Omental fat pad (tissue), 4 donors: ENCODE data around the gene FAM3D. TPM values are rescaled to one million over a fixed set of nuclear protein-coding genes. Genes with fewer than 3 reads are reported as not detected.
"Not testable (repeated sequence)": the region's sequence is repeated elsewhere in the genome, so short reads cannot be mapped to it uniquely, and the experiment has no call there.

Experiments used
- ATAC-seq: fragments of 150-250 bp; one replicate; pipeline ENCODE4 v1.9.1; 2016; ENCODE audit warnings: mild to moderate bottlenecking, moderate library complexity; ENCODE audit not compliant: low FRiP score
- DNase-seq: peaks from one replicate; pipeline ENCODE4 v3.0.0-alpha.2; 2019; ENCODE audit warnings: low spot score
- CTCF ChIP-seq, 3 donors: fragments of 450-650 bp; IDR thresholded peaks; one replicate each; pipeline ENCODE4 v1.5.1; 2016 to 2017; ENCODE audit warnings: antibody characterized with exemption in 3 of 3, mild to moderate bottlenecking in 3 of 3, moderate library complexity in 2 of 3
- total RNA-seq, 4 donors: library from RNA; depleted of rRNA; stranded (reverse); fragments of >200 nt; gene quantifications; one replicate each; pipeline ENCODE4 v1.1.0, GENCODE V29; 2016

Gene FAM3D
- total RNA-seq, 4 donors from 2014 or later = 2.2 TPM; not detected in 3

- DNase-seq (no peak), ATAC-seq (no peak)
- TF ChIP-seq CTCF (IDR thresholded peaks at IDR 0.05) = no peak
Measured at GRCh38 chr3:58704745-58705144, 38.2 kb upstream of the FAM3D start.

DNA sequence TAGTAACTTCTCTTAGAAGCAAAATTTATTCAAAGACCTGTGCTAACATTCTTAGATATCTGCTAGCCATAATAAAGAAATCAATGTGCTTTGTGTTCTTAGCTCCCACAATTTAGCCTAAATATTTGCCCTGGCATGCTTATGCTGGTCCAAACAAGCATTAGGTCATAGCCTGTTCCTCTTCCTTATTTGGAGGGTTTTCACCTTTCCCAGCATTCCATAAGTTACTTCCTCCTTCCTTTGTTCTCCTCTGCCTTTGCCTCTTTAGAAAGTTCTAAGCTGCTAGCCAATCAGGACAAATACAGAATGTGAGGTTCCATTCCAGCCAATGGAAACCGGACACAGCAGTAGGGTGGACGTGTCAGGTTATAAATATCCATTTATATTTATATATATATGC lies 37.7 kb upstream of the FAM3D start:
- not testable (repeated sequence) for ATAC-seq, DNase-seq

DNA sequence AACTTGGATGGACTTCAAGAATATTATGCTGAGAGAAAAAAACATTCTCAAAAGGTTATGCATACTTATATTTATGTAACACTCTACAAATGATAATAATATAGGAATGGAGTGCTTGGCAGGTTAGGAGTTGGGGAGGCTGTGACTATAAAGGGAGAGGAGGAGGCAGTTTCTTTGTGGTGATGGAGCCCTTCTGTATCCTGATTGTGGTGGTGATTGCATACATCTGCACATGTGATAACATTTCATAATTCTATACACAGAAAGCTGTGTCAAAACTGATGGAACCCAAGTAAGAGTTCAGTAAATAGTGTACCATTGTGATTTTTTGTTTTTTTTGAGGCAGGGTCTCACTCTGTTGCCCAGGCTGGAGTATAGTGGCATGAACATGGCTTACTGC lies 31.7 kb upstream of the FAM3D start:
- ATAC-seq (no peak), DNase-seq (no peak)
- TF ChIP-seq CTCF (IDR thresholded peaks at IDR 0.05) = no peak

DNA sequence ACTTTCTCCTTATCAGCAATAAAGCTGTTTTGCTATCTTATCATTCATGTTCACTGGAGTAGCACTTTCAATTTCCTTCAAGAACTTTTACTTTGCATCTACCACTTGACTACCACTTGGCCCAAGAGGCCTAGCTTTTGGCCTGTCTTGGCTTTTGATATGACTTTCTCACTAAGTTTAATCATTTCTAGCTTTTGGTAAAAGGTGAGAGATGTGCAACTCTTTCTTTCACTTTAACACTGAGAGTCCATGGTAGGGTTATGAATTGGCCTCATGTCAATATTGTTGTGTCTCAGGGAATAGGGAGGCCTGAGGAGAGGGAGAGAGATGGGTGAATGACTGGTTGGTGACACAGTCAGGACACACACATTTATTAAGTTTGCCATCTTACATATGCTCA lies 31.0 kb upstream of the FAM3D start:
- ATAC-seq = no peak
- TF ChIP-seq CTCF (IDR thresholded peaks at IDR 0.05) = no peak

GRCh38 chr3:58696813-58697212 lies 30.2 kb upstream of the FAM3D start:
- DNase-seq, ATAC-seq: not testable (repeated sequence)

More for the DNA sequence above, 31.0 kb upstream of the FAM3D start:
- DNase-seq = no peak

DNA sequence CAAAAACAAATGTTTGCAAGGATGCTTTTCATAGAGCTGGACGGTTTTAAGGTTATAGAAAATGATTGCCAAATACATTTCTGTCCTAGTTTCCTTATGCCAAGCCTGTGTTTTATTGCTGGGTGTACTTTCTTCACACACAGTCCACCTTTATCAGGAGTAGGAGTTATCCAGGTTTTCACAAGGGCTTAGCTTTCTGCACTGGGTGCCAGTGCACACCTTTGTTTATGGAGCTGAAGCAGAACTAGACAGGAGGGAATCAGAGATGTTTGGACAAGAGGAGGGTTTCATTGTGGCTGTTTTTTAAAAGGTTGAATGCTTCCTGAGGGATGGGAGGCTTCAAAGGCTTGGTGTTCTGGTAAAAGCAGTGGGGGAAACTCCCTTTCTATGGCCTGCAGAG lies 29.5 kb upstream of the FAM3D start:
- no peak for ATAC-seq
- no peak for TF ChIP-seq CTCF (IDR thresholded peaks at IDR 0.05)

DNA sequence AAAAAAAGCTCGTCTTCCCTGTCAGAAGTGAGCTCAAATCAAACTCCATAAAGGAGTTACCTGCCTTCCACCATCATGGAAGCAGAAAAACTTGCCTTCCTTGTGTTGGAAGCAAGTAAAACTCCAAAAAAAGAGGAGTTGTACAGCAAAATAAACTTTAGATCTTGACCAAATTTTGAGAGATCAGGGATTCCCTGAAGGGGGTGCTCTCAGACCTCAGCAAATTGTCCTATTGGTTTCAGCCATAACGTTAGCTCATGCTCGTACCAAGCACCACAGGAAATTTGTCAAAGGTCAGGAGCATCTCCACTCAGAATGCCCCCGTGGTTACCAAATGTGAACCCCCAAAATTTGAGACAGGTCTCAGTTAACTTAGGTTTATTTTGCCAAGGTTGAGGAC lies 28.7 kb upstream of the FAM3D start:
- not testable (repeated sequence) for DNase-seq, ATAC-seq

More for the DNA sequence above, 29.5 kb upstream of the FAM3D start:
- DNase-seq = no peak

- no peak for ATAC-seq
- DNase-seq = no peak
Measured at GRCh38 chr3:58693940-58694850, 27.6 kb upstream of the FAM3D start.

More at GRCh38 chr3:58693940-58694850, 27.6 kb upstream of the FAM3D start:
- TF ChIP-seq CTCF (IDR thresholded peaks at IDR 0.05) = no peak
